SK-N-SH (cell line): ENCODE results near the gene INPP5E. TPM values are rescaled to one million over a fixed set of nuclear protein-coding genes. Genes with fewer than 3 reads are reported as not detected.

Experiments used
- CTCF ChIA-PET: fragments of 300-600, 350-600 bp; formaldehyde crosslinking; extraction: SDS; loops from one replicate; lab custom pipeline; 2021; lab: Yijun Ruan, JAX
- POLR2A ChIA-PET: fragments of 350-600 bp; sonication (Branson Sonifier 250); formaldehyde crosslinking; extraction: SDS; loops from one replicate; lab custom pipeline; 2020; ENCODE audit warnings: antibody characterized with exemption, inconsistent platforms; lab: Yijun Ruan, JAX
- DNase-seq: peaks from one replicate; pipeline ENCODE4 v3.0.0; 2012
- H2AFZ ChIP-seq: fragments of 200-600 bp; sonication (generic); 2 replicates; pipeline ENCODE4 v1.8.1; 2016; ENCODE audit warnings: antibody characterized with exemption, mild to moderate bottlenecking, low read depth
- H3F3A ChIP-seq: fragments of 200-600 bp; sonication (generic); replicated peaks from 2 replicates; pipeline ENCODE3; 2016; ENCODE audit warnings: antibody characterized with exemption, mild to moderate bottlenecking; ENCODE audit not compliant: insufficient read depth
- H3K27ac ChIP-seq, 2 experiments: fragments of 200-500 bp in 1 of 2; fragments of 200-600 bp in 1 of 2; sonication (Bioruptor generic) in 1 of 2; sonication (generic), shearing (Covaris generic) in 1 of 2; 2 replicates each; pipeline versions ENCODE4 v1.5.1 to v1.6.1; 2014 to 2016; ENCODE audit warnings: low read depth in 2 of 2, inconsistent platforms in 1 of 2, low read length in 1 of 2, mild to moderate bottlenecking in 1 of 2, mixed read lengths in 1 of 2
- H3K27me3 ChIP-seq: fragments of 200-600 bp; sonication (generic), shearing (Covaris generic); 2 replicates; pipeline ENCODE4 v1.6.1; 2016; ENCODE audit warnings: mixed run types; ENCODE audit not compliant: insufficient read depth
- H3K36me3 ChIP-seq, 2 experiments: fragments of 200-500 bp in 1 of 2; fragments of 200-600 bp in 1 of 2; sonication (Bioruptor generic) in 1 of 2; sonication (generic) in 1 of 2; replicated peaks in 1 of 2; 2 replicates each; pipeline versions ENCODE3 to v1.5.1; 2014 to 2016; ENCODE audit warnings: low read length in 1 of 2, mild to moderate bottlenecking in 1 of 2; ENCODE audit not compliant: insufficient read depth in 2 of 2, control insufficient read depth in 1 of 2
- H3K4me1 ChIP-seq, 2 experiments: fragments of 200-500 bp in 1 of 2; fragments of 200-600 bp in 1 of 2; sonication (Bioruptor generic) in 1 of 2; sonication (generic), shearing (Covaris generic) in 1 of 2; 2 replicates each; pipeline versions ENCODE4 v1.5.1 to v1.6.1; 2014 to 2016; ENCODE audit warnings: low read depth in 1 of 2, low read length in 1 of 2, mixed run types in 1 of 2; ENCODE audit not compliant: insufficient read depth in 2 of 2, control insufficient read depth in 1 of 2
- H3K4me2 ChIP-seq: fragments of 200-600 bp; sonication (generic), shearing (Covaris generic); 2 replicates; pipeline ENCODE4 v1.6.1; 2017; ENCODE audit warnings: mixed run types
- H3K4me3 ChIP-seq, 2 experiments: fragments of 200-500 bp in 1 of 2; fragments of 200-600 bp in 1 of 2; sonication (Bioruptor generic) in 1 of 2; sonication (generic), shearing (Covaris generic) in 1 of 2; 2 replicates each; pipeline versions ENCODE4 v1.5.1 to v1.8.1; 2014 to 2016; ENCODE audit warnings: low read depth in 2 of 2, inconsistent platforms in 1 of 2, low read length in 1 of 2, mild to moderate bottlenecking in 1 of 2, mixed read lengths in 1 of 2, moderate library complexity in 1 of 2
- H3K79me2 ChIP-seq: fragments of 200-600 bp; sonication (generic); 2 replicates; pipeline ENCODE4 v1.8.1; 2017; ENCODE audit warnings: mild to moderate bottlenecking; ENCODE audit not compliant: insufficient read depth
- H3K9ac ChIP-seq: fragments of 200-600 bp; sonication (generic); 2 replicates; pipeline ENCODE4 v1.6.1; 2017; ENCODE audit warnings: mixed run types
- H3K9me2 ChIP-seq: fragments of 200-600 bp; sonication (generic); 2 replicates; pipeline ENCODE4 v1.6.1; 2017; ENCODE audit warnings: mixed run types
- H3K9me3 ChIP-seq: fragments of 200-600 bp; sonication (generic); 2 replicates; pipeline ENCODE4 v1.6.1; 2017; ENCODE audit warnings: mixed run types, mild to moderate bottlenecking, moderate library complexity
- H4K20me1 ChIP-seq: fragments of 200-600 bp; sonication (generic); 2 replicates; pipeline ENCODE4 v1.6.1; 2017; ENCODE audit warnings: mild to moderate bottlenecking, mixed run types; ENCODE audit not compliant: insufficient read depth
- EP300 ChIP-seq, 2 experiments: IDR thresholded peaks; 2 replicates each; pipeline versions ENCODE4 v1.4.0 to v1.6.1; 2012; ENCODE audit warnings: borderline replicate concordance in 1 of 2, low read depth in 1 of 2, low read length in 1 of 2
- GABPA ChIP-seq: IDR thresholded peaks from 2 replicates; pipeline ENCODE4 v1.4.0; 2012; ENCODE audit warnings: low read depth, mild to moderate bottlenecking
- GATA2 ChIP-seq: sonication (generic); formaldehyde crosslinking; IDR thresholded peaks from 2 replicates; pipeline ENCODE4 v1.5.0; 2020; ENCODE audit warnings: mild to moderate bottlenecking, missing genetic modification reagents
- NFIC ChIP-seq: IDR thresholded peaks from 2 replicates; pipeline ENCODE4 v1.4.0; 2012; ENCODE audit warnings: borderline replicate concordance
- SIN3A ChIP-seq: IDR thresholded peaks from 2 replicates; pipeline ENCODE4 v1.6.1; 2012; ENCODE audit warnings: low read depth, mild to moderate bottlenecking, low read length, moderate library complexity, borderline replicate concordance
- TAF1 ChIP-seq: IDR thresholded peaks from 2 replicates; pipeline ENCODE4 v1.6.1; 2012; ENCODE audit warnings: low read depth, mild to moderate bottlenecking, low read length, moderate library complexity, borderline replicate concordance
- TCF12 ChIP-seq: IDR thresholded peaks from 2 replicates; pipeline ENCODE4 v1.4.0; 2012
- TEAD4 ChIP-seq: IDR thresholded peaks from 2 replicates; pipeline ENCODE4 v1.4.0; 2012; ENCODE audit warnings: mild to moderate bottlenecking, borderline replicate concordance; ENCODE audit not compliant: insufficient read depth
- WGBS: methylation state at CpG from one replicate; pipeline ENCODE4 v1.1.6; 2017; ENCODE audit warnings: low lambda C conversion rate; 5-methylcytosine and 5-hydroxymethylcytosine counted together
- polyA plus RNA-seq, 3 experiments: library from polyadenylated mRNA; depleted of rRNA; stranded (reverse); fragments of >200 nt; gene quantifications; 2 replicates each; pipeline ENCODE4 v1.2.3, GENCODE V29; 2012
- TF ChIP-seq, protein P1 (sequence below): fragments of 200-600 bp; sonication (generic); IDR thresholded peaks from 2 replicates; pipeline ENCODE4 v1.6.1; 2017; ENCODE audit warnings: antibody characterized with exemption, mild to moderate bottlenecking, moderate library complexity
- TF ChIP-seq, protein P2 (sequence below): fragments of 150-350 bp; IDR thresholded peaks from 2 replicates; pipeline ENCODE4 v1.6.1; 2016; ENCODE audit warnings: mild to moderate bottlenecking, low read depth, low read length

INPP5E gene
- polyA plus RNA-seq, 1 of the 3 experiments (the other 2 are of a cell fraction) = 12.8 TPM

DNA sequence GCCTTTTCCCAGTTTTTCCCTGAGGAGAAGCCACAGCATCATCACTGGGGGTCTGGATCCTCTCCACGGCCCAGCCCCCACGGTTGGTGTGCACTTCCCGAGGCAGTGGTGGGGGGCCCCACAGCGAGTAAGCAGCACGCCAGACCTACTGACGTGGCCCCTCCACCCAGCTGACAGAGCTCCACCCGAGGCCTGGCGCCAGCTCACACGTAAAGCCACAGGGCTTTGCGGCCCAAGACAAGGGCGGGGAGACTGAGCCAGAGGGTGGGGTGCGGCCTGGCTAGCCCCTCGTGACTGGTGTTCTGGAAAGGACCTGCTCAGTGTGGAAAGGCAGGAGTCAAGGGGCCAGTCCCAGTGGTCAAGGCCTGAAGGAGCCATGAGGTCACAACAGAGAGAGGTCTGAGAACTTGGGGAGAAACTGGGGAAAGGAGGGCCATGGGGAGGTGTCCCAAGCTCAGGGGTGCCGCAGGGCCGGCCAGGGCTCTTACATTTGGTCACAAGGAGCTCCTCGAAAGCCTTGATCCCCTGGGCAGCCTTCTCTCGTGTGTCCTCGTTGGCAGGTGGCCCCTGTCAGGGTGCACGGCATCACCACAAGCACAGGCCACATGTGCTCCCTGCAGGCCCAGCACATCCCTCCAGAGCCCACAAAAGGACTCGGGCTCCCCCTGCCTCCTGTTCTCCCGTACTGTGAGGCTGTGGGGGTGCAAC lies 45.2 kb downstream of the INPP5E start (continued):
- TF ChIP-seq, protein P1, sequence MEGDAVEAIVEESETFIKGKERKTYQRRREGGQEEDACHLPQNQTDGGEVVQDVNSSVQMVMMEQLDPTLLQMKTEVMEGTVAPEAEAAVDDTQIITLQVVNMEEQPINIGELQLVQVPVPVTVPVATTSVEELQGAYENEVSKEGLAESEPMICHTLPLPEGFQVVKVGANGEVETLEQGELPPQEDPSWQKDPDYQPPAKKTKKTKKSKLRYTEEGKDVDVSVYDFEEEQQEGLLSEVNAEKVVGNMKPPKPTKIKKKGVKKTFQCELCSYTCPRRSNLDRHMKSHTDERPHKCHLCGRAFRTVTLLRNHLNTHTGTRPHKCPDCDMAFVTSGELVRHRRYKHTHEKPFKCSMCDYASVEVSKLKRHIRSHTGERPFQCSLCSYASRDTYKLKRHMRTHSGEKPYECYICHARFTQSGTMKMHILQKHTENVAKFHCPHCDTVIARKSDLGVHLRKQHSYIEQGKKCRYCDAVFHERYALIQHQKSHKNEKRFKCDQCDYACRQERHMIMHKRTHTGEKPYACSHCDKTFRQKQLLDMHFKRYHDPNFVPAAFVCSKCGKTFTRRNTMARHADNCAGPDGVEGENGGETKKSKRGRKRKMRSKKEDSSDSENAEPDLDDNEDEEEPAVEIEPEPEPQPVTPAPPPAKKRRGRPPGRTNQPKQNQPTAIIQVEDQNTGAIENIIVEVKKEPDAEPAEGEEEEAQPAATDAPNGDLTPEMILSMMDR = no peak

DNA sequence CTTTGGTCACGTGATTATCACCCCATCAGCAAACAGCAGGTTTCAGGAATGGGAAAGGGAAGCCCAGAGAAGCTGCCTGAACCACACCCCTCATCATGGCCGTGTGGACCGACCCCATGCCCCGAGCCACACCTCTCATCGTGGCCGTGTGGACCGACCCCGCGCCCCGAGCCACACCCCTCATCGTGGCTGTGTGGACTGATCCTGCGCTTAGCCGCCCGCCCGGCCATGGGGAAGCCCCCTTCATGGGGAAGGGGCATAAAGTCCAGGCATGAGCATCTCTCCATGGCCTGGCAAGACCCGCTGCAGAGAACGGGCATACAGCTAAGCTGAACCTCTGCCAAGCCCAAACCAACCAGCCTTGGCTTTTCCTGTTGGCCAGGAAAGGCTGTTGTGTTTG lies 46.1 kb downstream of the INPP5E start:
- no peak overlapping the region for H3K9ac ChIP-seq
- peaks cover 4% of the 10 kb centered on the region for H3F3A ChIP-seq
- H3K4me3 ChIP-seq = no peak overlapping the region
- no peak overlapping the region for H3K4me2 ChIP-seq
- H3K4me1 ChIP-seq = peaks cover under 1 to 5% of the 10 kb centered on the region in 2 experiments; a peak in 2 of 4 replicates
- H3K79me2 ChIP-seq = peaks cover 28% of the 10 kb centered on the region
- TF ChIP-seq TAF1 = no peak
- TF ChIP-seq EP300 (IDR thresholded peaks at IDR 0.05; ENCODE audit: borderline replicate concordance in 1 of 2, low read depth in 1 of 2, low read length in 1 of 2) = no peak
- TF ChIP-seq GATA2 (CRISPR knock-in tag) = no peak
- TF ChIP-seq SIN3A = no peak
- no peak for TF ChIP-seq TCF12
- no peak for TF ChIP-seq NFIC
- TF ChIP-seq GABPA = no peak
- no peak overlapping the region for H2AFZ ChIP-seq
- no peak overlapping the region; a peak in 1 of 4 replicates for H3K27ac ChIP-seq
- CTCF ChIA-PET = interaction anchor here (0.6 to 3.1 kb wide), 5 partner anchors 12 to 81 kb away, joined by 3 to 11 read pairs (median 3); partner anchors contain the start of genes CARD9 and DNLZ
- H3K9me3 ChIP-seq = no peaks in the 10 kb centered on the region
- H4K20me1 ChIP-seq = peaks cover 2% of the 10 kb centered on the region; the same call in 1 of the 2 replicates
- WGBS = 98% methylated on average over 17 of the region's 17 CpGs
- H3K27me3 ChIP-seq = no peaks in the 10 kb centered on the region
- no peaks in the 10 kb centered on the region for H3K9me2 ChIP-seq
- peaks cover 34 to 83% of the 10 kb centered on the region in 2 experiments for H3K36me3 ChIP-seq
- POLR2A ChIA-PET = interaction anchor here (0.9 to 1.1 kb wide), 2 partner anchors 11 to 20 kb away, joined by 3 read pairs; partner anchors contain the start of gene CARD9
- no peak for DNase-seq

DNA sequence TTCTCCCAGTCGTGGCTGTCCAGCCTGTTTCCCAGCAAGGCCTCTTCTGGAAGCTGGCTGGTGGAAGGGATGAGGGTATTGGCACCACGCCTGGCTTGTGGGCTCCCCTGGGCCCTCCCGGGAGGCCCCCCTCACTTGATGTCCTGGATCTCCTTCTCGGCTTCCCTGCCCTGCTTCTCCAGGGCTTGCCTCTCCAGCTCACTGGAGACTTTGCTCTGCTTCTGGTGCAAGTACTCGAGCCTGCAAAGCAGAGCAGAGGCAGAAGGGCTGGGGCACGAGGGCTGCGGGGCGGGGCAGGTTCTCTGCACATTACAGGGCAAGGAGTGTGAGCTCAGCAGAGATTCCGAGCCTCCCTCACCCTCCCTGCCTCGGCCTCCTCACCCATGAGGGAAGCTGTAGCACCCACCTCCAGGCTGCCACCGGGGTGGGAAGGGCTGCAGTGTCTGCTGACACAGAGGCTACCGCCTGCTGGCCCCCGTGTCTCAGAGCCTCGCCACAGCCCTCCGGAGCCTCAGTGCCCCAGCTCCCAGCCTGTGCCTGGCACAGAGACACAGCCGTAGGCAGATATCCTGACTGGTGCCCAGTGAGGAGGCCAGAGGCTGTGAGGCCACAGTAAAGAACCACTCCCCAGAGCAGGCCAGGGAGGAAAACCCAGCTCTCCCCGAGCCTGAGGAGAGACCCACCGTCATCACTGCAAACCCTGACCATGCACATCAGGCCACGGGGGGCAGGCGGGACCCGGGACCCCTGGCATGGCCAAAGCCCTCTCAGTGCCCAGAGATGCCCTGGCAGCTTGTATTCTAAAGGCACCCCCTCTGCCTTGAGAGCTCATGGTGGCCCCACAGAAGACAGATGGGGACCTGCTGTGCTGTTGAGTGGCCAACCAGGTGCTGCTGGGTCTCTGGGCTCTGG lies 46.9 kb downstream of the INPP5E start:
- CTCF ChIA-PET = interaction anchor here (0.6 to 3.1 kb wide), 9 partner anchors 12 to 239 kb away, joined by 3 to 11 read pairs (median 3); partner anchors contain the start of gene DNLZ
- no peaks in the 10 kb centered on the region for H3K9me3 ChIP-seq
- POLR2A ChIA-PET = interaction anchor here (0.9 to 1.2 kb wide), 3 partner anchors 11 to 19 kb away, joined by 3 read pairs; partner anchors contain the start of gene CARD9
- no peaks in the 10 kb centered on the region for H4K20me1 ChIP-seq
- H3K9ac ChIP-seq = no peak overlapping the region
- no peak overlapping the region for H3K4me3 ChIP-seq
- peaks cover 32 to 81% of the 10 kb centered on the region in 2 experiments for H3K36me3 ChIP-seq
- no peaks in the 10 kb centered on the region for H3K9me2 ChIP-seq
- TF ChIP-seq TEAD4 = no peak
- TF ChIP-seq, protein P2, sequence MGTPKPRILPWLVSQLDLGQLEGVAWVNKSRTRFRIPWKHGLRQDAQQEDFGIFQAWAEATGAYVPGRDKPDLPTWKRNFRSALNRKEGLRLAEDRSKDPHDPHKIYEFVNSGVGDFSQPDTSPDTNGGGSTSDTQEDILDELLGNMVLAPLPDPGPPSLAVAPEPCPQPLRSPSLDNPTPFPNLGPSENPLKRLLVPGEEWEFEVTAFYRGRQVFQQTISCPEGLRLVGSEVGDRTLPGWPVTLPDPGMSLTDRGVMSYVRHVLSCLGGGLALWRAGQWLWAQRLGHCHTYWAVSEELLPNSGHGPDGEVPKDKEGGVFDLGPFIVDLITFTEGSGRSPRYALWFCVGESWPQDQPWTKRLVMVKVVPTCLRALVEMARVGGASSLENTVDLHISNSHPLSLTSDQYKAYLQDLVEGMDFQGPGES = no peak
- no peak overlapping the region for H3K4me2 ChIP-seq
- no peak overlapping the region for H3K27ac ChIP-seq
- peaks cover 20% of the 10 kb centered on the region; the same call in 1 of the 2 replicates for H3K79me2 ChIP-seq
- H3F3A ChIP-seq = peaks cover 5% of the 10 kb centered on the region
- WGBS = 92% methylated on average over 13 of the region's 21 CpGs
- no peak overlapping the region for H2AFZ ChIP-seq
- no peaks in the 10 kb centered on the region for H3K27me3 ChIP-seq
- H3K4me1 ChIP-seq = no peaks in the 10 kb centered on the region
- no peak for DNase-seq
